Measurements from ENCODE around the gene KYAT1. TPM values are rescaled to one million over a fixed set of nuclear protein-coding genes. Genes with fewer than 3 reads are reported as not detected.

KYAT1 gene
- total and polyA plus RNA-seq, 2 of the 8 experiments (the other 6 are each of a cell fraction or from before 2014, with no cell fraction given) = 30.4 to 42.2 TPM

DNA sequence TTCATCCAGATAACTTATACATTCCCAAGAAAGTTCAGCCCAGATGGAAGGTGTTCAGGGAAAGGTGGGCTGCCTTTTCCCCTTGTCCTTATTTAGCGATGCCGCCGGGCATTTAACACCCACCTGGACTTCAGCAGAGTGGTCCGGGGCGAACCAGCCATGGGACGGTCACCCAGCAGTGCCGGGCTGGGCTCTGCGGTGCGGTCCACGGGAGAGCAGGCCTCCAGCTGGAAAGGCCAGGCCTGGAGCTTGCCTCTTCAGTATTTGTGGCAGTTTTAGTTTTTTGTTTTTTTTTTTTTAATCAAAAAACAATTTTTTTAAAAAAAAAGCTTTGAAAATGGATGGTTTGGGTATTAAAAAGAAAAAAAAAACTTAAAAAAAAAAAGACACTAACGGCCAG is 35.0 kb upstream of the KYAT1 start (continued):
- TF ChIP-seq, protein P1, sequence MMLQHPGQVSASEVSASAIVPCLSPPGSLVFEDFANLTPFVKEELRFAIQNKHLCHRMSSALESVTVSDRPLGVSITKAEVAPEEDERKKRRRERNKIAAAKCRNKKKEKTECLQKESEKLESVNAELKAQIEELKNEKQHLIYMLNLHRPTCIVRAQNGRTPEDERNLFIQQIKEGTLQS (IDR thresholded peaks at IDR 0.05; ENCODE audit: insufficient read depth, low read depth, low read length) = no peak

Data from H1 (cell line).